ENCODE measurements around the gene CHRNB4. TPM values are rescaled to one million over a fixed set of nuclear protein-coding genes. Genes with fewer than 3 reads are reported as not detected.
A peak's percentile ranks its signal among the peaks of the same experiment; 100 is the strongest.

CHRNB4 gene
- total RNA-seq, 1 donor from 2014 or later: 71.6 TPM

DNA sequence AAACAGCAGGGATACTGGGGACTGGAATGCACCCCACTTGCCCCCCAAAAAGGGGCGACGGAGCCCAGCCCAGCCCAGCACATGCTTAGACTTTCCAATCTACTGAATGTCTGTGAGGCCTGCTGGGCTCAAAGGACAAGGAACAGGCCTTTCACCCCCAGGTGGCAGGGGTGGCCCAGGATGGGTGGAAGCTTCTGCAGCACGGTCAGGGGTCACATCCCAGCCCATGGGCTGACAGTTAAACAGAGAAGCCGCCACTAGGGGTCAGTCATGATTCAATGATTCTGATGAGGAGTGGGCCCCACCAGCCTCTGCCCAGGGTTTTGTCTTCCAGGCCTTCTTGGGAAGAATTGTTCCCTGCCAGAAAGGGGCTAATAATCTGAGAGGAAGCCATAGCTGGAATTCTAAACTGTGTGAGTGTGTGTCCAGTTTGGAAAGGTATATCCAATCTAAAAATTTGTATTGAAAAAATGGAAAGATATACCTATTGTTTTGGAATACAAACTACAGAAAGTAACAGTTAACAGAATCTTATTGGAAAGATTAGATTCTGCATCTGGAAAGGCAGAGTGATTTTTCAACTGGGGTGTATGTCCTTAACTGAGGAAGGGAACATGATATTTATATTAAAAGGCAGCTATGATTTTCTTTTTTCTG is 2.2 kb downstream of the CHRNB4 start:
- peak; percentile 86 for DNase-seq
- H3K36me3 Mint-ChIP-seq (ENCODE audit: unreplicated experiment): peaks cover 8% of the 10 kb centered on the region
- H3K4me1 Mint-ChIP-seq (ENCODE audit: low read depth, unreplicated experiment): peaks cover 43% of the 10 kb centered on the region
- H3K9me3 Mint-ChIP-seq (ENCODE audit: unreplicated experiment): peaks cover 6% of the 10 kb centered on the region
- H3K27me3 Mint-ChIP-seq (ENCODE audit: unreplicated experiment): peaks cover 5% of the 10 kb centered on the region
- TF ChIP-seq, protein P1, sequence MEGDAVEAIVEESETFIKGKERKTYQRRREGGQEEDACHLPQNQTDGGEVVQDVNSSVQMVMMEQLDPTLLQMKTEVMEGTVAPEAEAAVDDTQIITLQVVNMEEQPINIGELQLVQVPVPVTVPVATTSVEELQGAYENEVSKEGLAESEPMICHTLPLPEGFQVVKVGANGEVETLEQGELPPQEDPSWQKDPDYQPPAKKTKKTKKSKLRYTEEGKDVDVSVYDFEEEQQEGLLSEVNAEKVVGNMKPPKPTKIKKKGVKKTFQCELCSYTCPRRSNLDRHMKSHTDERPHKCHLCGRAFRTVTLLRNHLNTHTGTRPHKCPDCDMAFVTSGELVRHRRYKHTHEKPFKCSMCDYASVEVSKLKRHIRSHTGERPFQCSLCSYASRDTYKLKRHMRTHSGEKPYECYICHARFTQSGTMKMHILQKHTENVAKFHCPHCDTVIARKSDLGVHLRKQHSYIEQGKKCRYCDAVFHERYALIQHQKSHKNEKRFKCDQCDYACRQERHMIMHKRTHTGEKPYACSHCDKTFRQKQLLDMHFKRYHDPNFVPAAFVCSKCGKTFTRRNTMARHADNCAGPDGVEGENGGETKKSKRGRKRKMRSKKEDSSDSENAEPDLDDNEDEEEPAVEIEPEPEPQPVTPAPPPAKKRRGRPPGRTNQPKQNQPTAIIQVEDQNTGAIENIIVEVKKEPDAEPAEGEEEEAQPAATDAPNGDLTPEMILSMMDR (IDR thresholded peaks at IDR 0.05; ENCODE audit: partially characterized antibody, unreplicated experiment): peak; percentile 92
- H3K4me3 Mint-ChIP-seq (ENCODE audit: unreplicated experiment): peak overlapping the region; percentile 69
- no peak overlapping the region for H3K27ac Mint-ChIP-seq (ENCODE audit: unreplicated experiment)

DNA sequence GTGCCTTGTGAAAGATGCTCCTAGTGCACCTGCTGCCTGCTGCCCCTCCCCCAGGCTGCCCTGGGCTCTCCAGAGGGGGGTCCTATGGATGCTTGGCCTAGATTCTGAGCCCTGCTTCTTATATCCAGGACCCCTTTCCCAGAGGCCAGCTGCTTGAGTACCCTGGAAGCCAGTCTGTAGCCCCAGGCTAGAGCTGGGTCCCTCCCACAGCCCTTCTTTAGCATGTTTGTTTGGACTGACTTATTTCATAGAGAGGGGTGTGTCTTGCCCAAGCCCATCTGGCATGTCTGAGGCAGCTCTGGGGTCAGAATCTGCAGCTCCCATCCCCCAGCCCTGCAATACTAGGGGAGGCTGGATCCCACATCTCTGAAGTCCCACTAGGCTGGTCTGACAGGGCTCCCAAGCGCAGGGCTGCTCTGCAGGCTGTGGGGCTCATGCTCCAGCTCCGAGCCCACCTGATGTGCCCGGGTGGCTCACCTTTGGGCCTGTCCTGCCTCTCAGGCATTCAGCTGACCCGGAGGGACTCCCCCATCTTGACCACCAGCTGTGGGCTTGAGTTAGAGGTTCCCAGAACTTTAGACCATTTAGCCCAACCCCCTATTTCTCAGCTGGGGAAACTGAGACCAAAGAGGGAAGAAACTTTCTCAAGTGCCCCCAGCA is 3.1 kb downstream of the CHRNB4 start:
- peak; percentile 69 for DNase-seq
- peak overlapping the region; percentile 62 for H3K27ac Mint-ChIP-seq (ENCODE audit: unreplicated experiment)
- H3K4me3 Mint-ChIP-seq (ENCODE audit: unreplicated experiment): peak overlapping the region; percentile 55
- H3K36me3 Mint-ChIP-seq (ENCODE audit: unreplicated experiment): peaks cover 17% of the 10 kb centered on the region
- TF ChIP-seq, protein P1 (IDR thresholded peaks at IDR 0.05; ENCODE audit: partially characterized antibody, unreplicated experiment): no peak
- H3K4me1 Mint-ChIP-seq (ENCODE audit: low read depth, unreplicated experiment): peaks cover 45% of the 10 kb centered on the region
- H3K9me3 Mint-ChIP-seq (ENCODE audit: unreplicated experiment): peaks cover 7% of the 10 kb centered on the region
- H3K27me3 Mint-ChIP-seq (ENCODE audit: unreplicated experiment): peaks cover 6% of the 10 kb centered on the region

DNA sequence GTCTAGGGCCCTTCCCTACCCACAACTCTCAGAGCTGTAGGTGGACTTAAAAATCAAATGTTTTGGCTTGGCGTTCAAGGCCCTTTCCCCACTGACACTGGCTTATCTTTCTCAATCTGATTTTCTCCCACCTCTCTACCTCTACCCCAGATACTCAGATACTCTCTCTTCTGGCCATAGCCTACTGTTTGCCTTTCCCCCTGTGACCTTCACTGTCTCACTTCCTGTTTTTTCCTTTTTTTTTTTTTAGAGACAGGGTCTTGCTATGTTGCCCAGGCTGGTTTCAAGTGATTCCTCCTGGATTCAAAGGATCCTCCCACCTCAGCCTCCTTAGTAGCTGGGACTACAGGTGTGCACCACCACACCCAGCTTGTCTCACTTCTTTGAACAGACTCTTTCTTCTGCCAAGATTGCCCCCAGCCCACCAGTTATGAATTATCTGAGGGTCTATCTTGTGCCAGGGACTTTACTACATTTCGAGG is 4.6 kb downstream of the CHRNB4 start:
- Mint-ChIP-seq H3K27ac (ENCODE audit: unreplicated experiment) (peak overlapping the region; percentile 18), H3K4me3 (ENCODE audit: unreplicated experiment) (no peak overlapping the region), H3K36me3 (ENCODE audit: unreplicated experiment) (peaks cover 29% of the 10 kb centered on the region), H3K27me3 (ENCODE audit: unreplicated experiment) (peaks cover 11% of the 10 kb centered on the region), H3K4me1 (ENCODE audit: low read depth, unreplicated experiment) (peaks cover 35% of the 10 kb centered on the region), H3K9me3 (ENCODE audit: unreplicated experiment) (peaks cover 8% of the 10 kb centered on the region)
- no peak for DNase-seq
- TF ChIP-seq, protein P1 (IDR thresholded peaks at IDR 0.05; ENCODE audit: partially characterized antibody, unreplicated experiment): no peak

DNA sequence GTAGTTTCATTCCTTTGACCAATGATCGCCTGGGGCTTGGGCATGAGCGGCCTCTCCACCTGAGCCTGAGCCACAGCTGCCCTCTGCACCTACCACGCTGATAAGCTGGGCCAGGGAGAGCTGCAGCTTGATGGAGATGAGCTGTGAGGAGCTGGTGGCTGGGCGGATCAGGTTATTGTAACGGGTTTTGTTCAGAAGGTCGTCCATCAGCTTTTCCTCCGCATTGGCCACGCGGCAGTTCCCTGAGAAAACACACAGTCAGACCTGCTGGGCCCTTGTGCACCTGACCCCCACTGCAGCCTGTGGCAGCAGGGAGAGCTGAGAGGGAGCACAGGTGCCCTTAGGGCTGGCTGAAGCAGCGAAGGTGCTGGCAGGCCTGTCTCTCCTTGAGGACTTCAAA is 5.7 kb downstream of the CHRNB4 start:
- H3K27me3 Mint-ChIP-seq (ENCODE audit: unreplicated experiment): peaks cover 12% of the 10 kb centered on the region
- DNase-seq: no peak
- TF ChIP-seq, protein P1 (IDR thresholded peaks at IDR 0.05; ENCODE audit: partially characterized antibody, unreplicated experiment): no peak
- H3K9me3 Mint-ChIP-seq (ENCODE audit: unreplicated experiment): peaks cover 8% of the 10 kb centered on the region
- H3K36me3 Mint-ChIP-seq (ENCODE audit: unreplicated experiment): peaks cover 31% of the 10 kb centered on the region
- no peak overlapping the region for H3K27ac Mint-ChIP-seq (ENCODE audit: unreplicated experiment)
- H3K4me1 Mint-ChIP-seq (ENCODE audit: low read depth, unreplicated experiment): peaks cover 35% of the 10 kb centered on the region
- no peak overlapping the region for H3K4me3 Mint-ChIP-seq (ENCODE audit: unreplicated experiment)
